Muscle of leg (tissue), 11 donors: ENCODE measurements around the gene SETD2. TPM values are rescaled to one million over a fixed set of nuclear protein-coding genes. Genes with fewer than 3 reads are reported as not detected.
"Not testable (repeated sequence)": the region's sequence is repeated elsewhere in the genome, so short reads cannot be mapped to it uniquely, and the experiment has no call there.

ENCODE experiments used
- DNase-seq: peaks from one replicate; pipeline ENCODE4 v3.0.0; 2013
- H3K27ac ChIP-seq: one replicate; pipeline ENCODE4 v1.5.1; 2013; ENCODE audit warnings: mild to moderate bottlenecking, low read length, control low read depth
- H3K27me3 ChIP-seq: one replicate; pipeline ENCODE4 v1.6.1; 2013; ENCODE audit warnings: low read length; ENCODE audit not compliant: control insufficient read depth, insufficient read depth
- H3K36me3 ChIP-seq: one replicate; pipeline ENCODE4 v1.6.1; 2013; ENCODE audit warnings: low read length; ENCODE audit not compliant: control insufficient read depth, insufficient read depth
- H3K4me1 ChIP-seq: one replicate; pipeline ENCODE4 v1.6.1; 2013; ENCODE audit warnings: low read length; ENCODE audit not compliant: control insufficient read depth, insufficient read depth
- H3K4me3 ChIP-seq: one replicate; pipeline ENCODE4 v1.5.1; 2013; ENCODE audit warnings: low read length, control low read depth
- H3K9me3 ChIP-seq: replicated peaks from 2 replicates; pipeline ENCODE4 v1.6.1; 2013; ENCODE audit warnings: low read depth, low read length; ENCODE audit not compliant: control insufficient read depth
- WGBS: methylation state at CpG from one replicate; pipeline ENCODE4 v1.1.5; 2013; ENCODE audit warnings: missing lambda C conversion rate; ENCODE audit not compliant: insufficient coverage; 5-methylcytosine and 5-hydroxymethylcytosine counted together
- polyA plus RNA-seq, 8 donors: library from polyadenylated mRNA; unstranded; fragments of 120-200 nt; gene quantifications; one replicate each; pipeline versions ENCODE4 v1.2.1 to v1.2.3, GENCODE V29; 2013; ENCODE audit warnings: inconsistent platforms in 1 of 8, low replicate concordance in 1 of 8; ENCODE audit not compliant: insufficient read length in 8 of 8, insufficient read depth in 1 of 8
- total RNA-seq: library from RNA; stranded (reverse); fragments of 120-200 nt; gene quantifications from one replicate; pipeline ENCODE4 v1.2.4, GENCODE V29; 2013

Gene SETD2
- total and polyA plus RNA-seq, 9 donors: 26.1 to 46.1 (median 38.5) TPM

- Histone ChIP-seq H3K27me3 (no peaks in the 10 kb centered on the region), H3K4me3 (no peak overlapping the region), H3K4me1 (peaks cover 5% of the 10 kb centered on the region), H3K27ac (no peak overlapping the region), H3K9me3 (no peaks in the 10 kb centered on the region), H3K36me3 (no peaks in the 10 kb centered on the region)
- no peak for DNase-seq
Measured at GRCh38 chr3:47158208-47158607, 5.7 kb downstream of the SETD2 start.

- H3K27ac ChIP-seq: no peak overlapping the region
- H3K36me3 ChIP-seq: no peaks in the 10 kb centered on the region
- no CpG with 5 or more reads among the region's 1 CpG for WGBS
- no peaks in the 10 kb centered on the region for H3K9me3 ChIP-seq
- peaks cover 3% of the 10 kb centered on the region for H3K4me1 ChIP-seq
- H3K27me3 ChIP-seq: no peaks in the 10 kb centered on the region
- no peak overlapping the region for H3K4me3 ChIP-seq
- DNase-seq: no peak
Measured at GRCh38 chr3:47156396-47156795, 7.5 kb downstream of the SETD2 start.

- WGBS: no CpG with 5 or more reads among the region's 2 CpGs
Measured at GRCh38 chr3:47152578-47152977, 11.3 kb downstream of the SETD2 start.

GRCh38 chr3:47151836-47152235 lies 12.1 kb downstream of the SETD2 start:
- H3K9me3 ChIP-seq: no peaks in the 10 kb centered on the region
- no peaks in the 10 kb centered on the region for H3K4me1 ChIP-seq
- no CpG with 5 or more reads among the region's 1 CpG for WGBS
- no peak overlapping the region for H3K27ac ChIP-seq
- H3K27me3 ChIP-seq: no peaks in the 10 kb centered on the region
- no peaks in the 10 kb centered on the region for H3K36me3 ChIP-seq
- DNase-seq: no peak
- H3K4me3 ChIP-seq: no peak overlapping the region

More at GRCh38 chr3:47152578-47152977, 11.3 kb downstream of the SETD2 start:
- Histone ChIP-seq H3K4me3 (no peak overlapping the region), H3K4me1 (no peaks in the 10 kb centered on the region), H3K36me3 (no peaks in the 10 kb centered on the region), H3K9me3 (no peaks in the 10 kb centered on the region), H3K27ac (no peak overlapping the region), H3K27me3 (no peaks in the 10 kb centered on the region)
- DNase-seq: no peak

- H3K27me3 ChIP-seq: no peaks in the 10 kb centered on the region
- DNase-seq: no peak
- no peaks in the 10 kb centered on the region for H3K36me3 ChIP-seq
- no peaks in the 10 kb centered on the region for H3K9me3 ChIP-seq
- H3K4me3 ChIP-seq: no peak overlapping the region
- WGBS: no CpG with 5 or more reads among the region's 2 CpGs
- H3K4me1 ChIP-seq: no peaks in the 10 kb centered on the region
- no peak overlapping the region for H3K27ac ChIP-seq
Measured at GRCh38 chr3:47149339-47149933, 14.5 kb downstream of the SETD2 start.

- Histone ChIP-seq H3K36me3 (no peaks in the 10 kb centered on the region), H3K27me3 (no peaks in the 10 kb centered on the region), H3K27ac (no peak overlapping the region), H3K4me3 (no peak overlapping the region), H3K4me1 (no peaks in the 10 kb centered on the region), H3K9me3 (no peaks in the 10 kb centered on the region)
- no peak for DNase-seq
- no CpG with 5 or more reads among the region's 1 CpG for WGBS
Measured at GRCh38 chr3:47145272-47145671, 18.6 kb downstream of the SETD2 start.

- Histone ChIP-seq H3K9me3 (no peaks in the 10 kb centered on the region), H3K36me3 (no peaks in the 10 kb centered on the region), H3K27ac (no peak overlapping the region), H3K27me3 (no peaks in the 10 kb centered on the region), H3K4me3 (no peak overlapping the region), H3K4me1 (no peaks in the 10 kb centered on the region)
- no CpG with 5 or more reads among the region's 5 CpGs for WGBS
- DNase-seq: no peak
Measured at GRCh38 chr3:47143068-47143467, 20.8 kb downstream of the SETD2 start.

- H3K4me1 ChIP-seq, H3K36me3 ChIP-seq, DNase-seq, H3K27me3 ChIP-seq, H3K9me3 ChIP-seq, H3K27ac ChIP-seq, H3K4me3 ChIP-seq: not testable (repeated sequence)
- 93% methylated on average over 3 of the region's 7 CpGs for WGBS
Measured at GRCh38 chr3:47142536-47142935, 21.4 kb downstream of the SETD2 start.

- no CpG with 5 or more reads among the region's 3 CpGs for WGBS
- H3K27ac ChIP-seq, DNase-seq, H3K4me1 ChIP-seq, H3K9me3 ChIP-seq, H3K36me3 ChIP-seq, H3K27me3 ChIP-seq, H3K4me3 ChIP-seq: not testable (repeated sequence)
Measured at GRCh38 chr3:47140973-47141461, 22.9 kb downstream of the SETD2 start.

- H3K9me3 ChIP-seq, H3K4me3 ChIP-seq, H3K36me3 ChIP-seq, H3K27me3 ChIP-seq, H3K27ac ChIP-seq, H3K4me1 ChIP-seq, DNase-seq: not testable (repeated sequence)
- WGBS: no CpG with 5 or more reads among the region's 7 CpGs
Measured at GRCh38 chr3:47140553-47140952, 23.4 kb downstream of the SETD2 start.

- Histone ChIP-seq H3K9me3 (no peaks in the 10 kb centered on the region), H3K36me3 (no peaks in the 10 kb centered on the region), H3K27me3 (no peaks in the 10 kb centered on the region), H3K27ac (no peak overlapping the region), H3K4me3 (no peak overlapping the region), H3K4me1 (no peaks in the 10 kb centered on the region)
- no peak for DNase-seq
- 80% methylated on average over 2 of the region's 3 CpGs for WGBS
Measured at GRCh38 chr3:47134311-47134710, 29.6 kb downstream of the SETD2 start.
